OCI-LY7 (cell line): Measurements from ENCODE around the gene TMEM81.

ENCODE experiments used
- EZH2phosphoT487 ChIP-seq: fragments of 200-600 bp; sonication (generic); IDR thresholded peaks from 2 replicates; pipeline ENCODE4 v1.6.1; 2018; ENCODE audit warnings: low read depth, borderline replicate concordance, mild to moderate bottlenecking, mixed run types, antibody characterized with exemption, low read length, moderate library complexity, mixed read lengths
- TF ChIP-seq, protein P1 (sequence below): fragments of 200-600 bp; sonication (generic); conservative IDR thresholded peaks from 2 replicates; pipeline ENCODE4 v1.5.1; 2014; ENCODE audit warnings: mild to moderate bottlenecking, antibody characterized with exemption, low read length, moderate library complexity, mixed read lengths

DNA sequence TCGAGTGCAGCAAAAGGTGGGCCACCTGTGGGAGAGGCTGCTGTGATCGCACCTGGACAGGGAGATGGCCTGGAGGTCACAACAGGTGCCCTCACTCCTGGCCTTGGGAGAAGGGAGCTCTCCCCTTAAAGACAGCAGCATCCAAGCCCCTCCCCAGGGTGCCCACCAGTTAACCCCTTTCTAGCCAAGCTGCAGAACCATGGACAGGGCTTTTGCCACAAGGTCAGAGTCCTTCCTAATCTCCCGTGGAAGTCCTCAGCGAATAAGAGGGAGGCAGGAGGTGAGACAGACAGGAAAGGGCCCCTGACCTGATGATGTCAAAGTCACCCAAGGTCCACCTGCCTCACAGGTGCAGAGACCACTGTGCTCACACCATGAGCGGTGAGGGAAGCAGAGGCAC is 39.5 kb downstream of the TMEM81 start:
- TF ChIP-seq, protein P1, sequence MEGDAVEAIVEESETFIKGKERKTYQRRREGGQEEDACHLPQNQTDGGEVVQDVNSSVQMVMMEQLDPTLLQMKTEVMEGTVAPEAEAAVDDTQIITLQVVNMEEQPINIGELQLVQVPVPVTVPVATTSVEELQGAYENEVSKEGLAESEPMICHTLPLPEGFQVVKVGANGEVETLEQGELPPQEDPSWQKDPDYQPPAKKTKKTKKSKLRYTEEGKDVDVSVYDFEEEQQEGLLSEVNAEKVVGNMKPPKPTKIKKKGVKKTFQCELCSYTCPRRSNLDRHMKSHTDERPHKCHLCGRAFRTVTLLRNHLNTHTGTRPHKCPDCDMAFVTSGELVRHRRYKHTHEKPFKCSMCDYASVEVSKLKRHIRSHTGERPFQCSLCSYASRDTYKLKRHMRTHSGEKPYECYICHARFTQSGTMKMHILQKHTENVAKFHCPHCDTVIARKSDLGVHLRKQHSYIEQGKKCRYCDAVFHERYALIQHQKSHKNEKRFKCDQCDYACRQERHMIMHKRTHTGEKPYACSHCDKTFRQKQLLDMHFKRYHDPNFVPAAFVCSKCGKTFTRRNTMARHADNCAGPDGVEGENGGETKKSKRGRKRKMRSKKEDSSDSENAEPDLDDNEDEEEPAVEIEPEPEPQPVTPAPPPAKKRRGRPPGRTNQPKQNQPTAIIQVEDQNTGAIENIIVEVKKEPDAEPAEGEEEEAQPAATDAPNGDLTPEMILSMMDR, result no peak
- TF ChIP-seq EZH2phosphoT487, result no peak
